HG03520 (cell line): Measurements from ENCODE around the gene ELMO1.
"Not testable (repeated sequence)": the region's sequence is repeated elsewhere in the genome, so short reads cannot be mapped to it uniquely, and the experiment has no call there.

Source experiments
- ATAC-seq: cut with Tn5 transposase; IDR thresholded peaks from one replicate; pipeline ENCODE4 v1.9.1; 2021; ENCODE audit warnings: mild to moderate bottlenecking, moderate library complexity; ENCODE audit not compliant: unreplicated experiment

ELMO1 gene

GRCh38 chr7:37150180-37150579, 298.5 kb downstream of the ELMO1 start:
- no peak for ATAC-seq

GRCh38 chr7:37149773-37150124, 298.9 kb downstream of the ELMO1 start:
- no peak for ATAC-seq

- peak; percentile 50 for ATAC-seq
Observed at GRCh38 chr7:37149051-37149772, 299.5 kb downstream of the ELMO1 start.

GRCh38 chr7:37145682-37146081, 303.0 kb downstream of the ELMO1 start:
- ATAC-seq = no peak

DNA sequence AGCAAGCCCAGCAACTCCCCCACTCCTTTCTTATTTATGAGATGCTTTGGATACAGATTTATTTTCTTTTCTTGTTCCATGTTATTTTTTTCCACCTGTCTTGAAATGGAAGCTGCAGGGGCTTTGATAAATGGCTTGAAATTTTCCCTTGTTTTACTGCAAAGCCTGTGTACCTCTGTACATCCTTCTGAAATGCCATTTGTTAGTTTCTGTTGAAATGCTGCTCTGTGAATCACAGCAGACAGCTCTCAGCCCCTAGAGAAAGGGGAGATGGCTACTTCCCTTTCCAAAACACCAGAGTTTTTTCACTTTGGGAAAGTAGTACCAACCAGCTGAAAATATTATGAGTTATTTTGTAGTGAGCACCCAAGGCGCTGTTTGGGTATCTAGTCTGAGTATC, 304.2 kb downstream of the ELMO1 start:
- ATAC-seq = no peak

GRCh38 chr7:37142958-37143357, 305.7 kb downstream of the ELMO1 start:
- no peak for ATAC-seq

- ATAC-seq = no peak
Observed at GRCh38 chr7:37141742-37142141, 306.9 kb downstream of the ELMO1 start.

GRCh38 chr7:37133902-37134301, 314.8 kb downstream of the ELMO1 start:
- ATAC-seq = not testable (repeated sequence)

DNA sequence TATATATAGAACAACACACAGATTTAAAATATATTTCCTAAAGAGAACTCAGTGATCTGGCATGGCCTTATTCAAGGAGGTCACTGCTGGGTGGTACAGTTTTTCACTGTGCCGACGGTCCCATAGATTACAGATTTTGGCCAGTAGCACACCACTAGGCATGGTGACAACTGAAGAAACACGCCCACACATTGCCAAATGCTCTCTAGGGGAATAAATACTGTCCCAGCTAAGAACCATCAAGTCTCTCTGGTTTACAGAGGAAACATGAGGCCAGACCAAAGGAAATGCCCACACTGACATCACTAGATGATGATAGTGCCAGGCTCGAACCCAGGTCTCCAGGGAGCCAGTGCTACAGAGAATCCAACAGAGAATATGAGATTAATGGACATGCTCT, 316.8 kb downstream of the ELMO1 start:
- ATAC-seq = no peak

DNA sequence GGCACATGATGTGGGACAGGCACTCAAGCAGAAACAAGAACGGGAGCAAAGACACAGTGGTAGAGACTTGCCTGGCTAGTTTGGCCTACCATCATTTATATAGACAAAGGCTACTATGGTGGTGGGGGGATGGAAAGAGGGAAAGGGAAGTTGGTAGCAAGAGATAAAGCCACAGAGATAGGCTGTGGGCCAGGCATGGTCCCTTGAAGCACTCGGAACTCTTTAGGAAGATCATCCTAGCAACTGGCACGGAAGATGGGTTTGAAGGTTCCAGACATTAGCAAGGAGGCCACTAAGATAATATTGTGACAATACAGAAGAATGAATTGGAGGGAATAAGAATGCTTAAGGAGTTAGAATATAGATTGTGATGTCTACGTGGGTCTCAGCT, 319.6 kb downstream of the ELMO1 start:
- no peak for ATAC-seq

DNA sequence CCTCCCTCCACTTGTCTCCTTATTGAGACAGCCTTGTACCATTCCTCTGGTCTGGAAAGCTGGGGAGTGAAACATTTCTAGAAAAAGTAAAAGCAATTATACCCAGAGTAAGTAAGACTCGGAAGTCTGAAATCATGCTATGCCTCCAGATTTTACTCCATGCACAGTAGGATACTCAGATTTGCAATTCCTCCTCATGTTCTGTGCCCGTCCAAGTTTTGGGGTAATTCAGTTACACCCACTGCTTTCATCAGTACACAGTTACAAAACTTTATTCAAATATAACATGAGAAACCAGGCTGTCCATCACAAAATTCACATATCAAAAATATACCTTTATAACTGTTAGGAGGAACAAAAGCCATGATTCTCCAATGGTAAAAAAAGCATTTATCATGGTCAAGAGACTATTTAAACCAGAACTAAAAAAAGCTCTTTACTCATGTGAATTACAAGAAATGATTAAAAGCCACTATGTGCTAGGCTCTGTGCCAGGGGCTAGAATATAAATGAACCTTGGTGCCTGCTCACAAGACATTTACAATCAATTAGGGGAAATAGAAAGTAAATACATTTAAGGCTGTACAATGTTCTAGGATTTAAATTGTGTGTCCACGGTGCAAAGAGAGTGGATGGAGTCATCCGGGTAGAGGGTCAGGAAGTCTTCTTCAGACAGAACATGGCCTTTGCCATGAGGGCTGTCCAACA, 320.2 kb downstream of the ELMO1 start:
- ATAC-seq = no peak

- no peak for ATAC-seq
Observed at GRCh38 chr7:37119296-37119860, 329.3 kb downstream of the ELMO1 start.

GRCh38 chr7:37118004-37118403, 330.7 kb downstream of the ELMO1 start:
- ATAC-seq = no peak

GRCh38 chr7:37117292-37117691, 331.4 kb downstream of the ELMO1 start:
- ATAC-seq = no peak

- no peak for ATAC-seq
Observed at GRCh38 chr7:37116093-37116701, 332.5 kb downstream of the ELMO1 start.

- no peak for ATAC-seq
Observed at GRCh38 chr7:37113661-37114355, 334.9 kb downstream of the ELMO1 start.

DNA sequence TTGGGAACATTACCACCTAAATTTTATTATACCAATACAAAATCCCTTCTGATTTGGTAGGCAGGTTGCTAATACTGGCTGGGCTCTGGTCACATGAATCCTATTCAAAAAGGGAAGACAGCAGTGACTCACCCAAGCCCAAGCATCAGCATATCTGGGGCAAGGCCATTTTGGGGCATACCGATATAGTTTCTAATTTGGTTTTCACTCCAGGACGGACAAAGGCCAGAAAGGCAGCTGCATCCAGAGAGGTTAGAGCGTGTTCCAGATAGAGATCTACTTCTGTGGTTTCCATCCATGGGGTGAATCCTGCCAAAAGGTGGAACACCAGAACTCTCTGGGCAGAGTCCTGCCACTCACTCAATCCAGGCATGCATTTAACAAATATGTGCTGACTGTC, 335.8 kb downstream of the ELMO1 start:
- no peak for ATAC-seq

DNA sequence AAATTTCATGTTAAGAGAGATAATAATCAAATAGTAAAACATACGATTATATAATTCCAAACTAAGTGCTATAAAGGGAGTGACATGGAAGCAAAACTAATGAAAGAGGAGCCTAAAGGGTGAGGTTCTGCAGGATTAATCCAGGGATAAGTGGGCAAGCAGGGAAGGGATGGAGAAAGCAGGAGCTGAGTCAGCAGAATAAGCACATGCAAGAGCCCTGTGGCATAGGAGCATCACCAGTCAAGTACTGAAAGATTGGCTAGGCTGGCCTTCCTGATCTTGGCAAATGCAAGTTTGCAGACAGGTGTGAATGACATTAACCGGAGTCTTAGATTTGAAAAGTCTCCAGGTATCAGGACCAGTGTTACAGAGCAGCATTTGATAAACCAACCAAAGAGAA, 336.4 kb downstream of the ELMO1 start:
- ATAC-seq = no peak

GRCh38 chr7:37111459-37111858, 337.2 kb downstream of the ELMO1 start:
- no peak for ATAC-seq

DNA sequence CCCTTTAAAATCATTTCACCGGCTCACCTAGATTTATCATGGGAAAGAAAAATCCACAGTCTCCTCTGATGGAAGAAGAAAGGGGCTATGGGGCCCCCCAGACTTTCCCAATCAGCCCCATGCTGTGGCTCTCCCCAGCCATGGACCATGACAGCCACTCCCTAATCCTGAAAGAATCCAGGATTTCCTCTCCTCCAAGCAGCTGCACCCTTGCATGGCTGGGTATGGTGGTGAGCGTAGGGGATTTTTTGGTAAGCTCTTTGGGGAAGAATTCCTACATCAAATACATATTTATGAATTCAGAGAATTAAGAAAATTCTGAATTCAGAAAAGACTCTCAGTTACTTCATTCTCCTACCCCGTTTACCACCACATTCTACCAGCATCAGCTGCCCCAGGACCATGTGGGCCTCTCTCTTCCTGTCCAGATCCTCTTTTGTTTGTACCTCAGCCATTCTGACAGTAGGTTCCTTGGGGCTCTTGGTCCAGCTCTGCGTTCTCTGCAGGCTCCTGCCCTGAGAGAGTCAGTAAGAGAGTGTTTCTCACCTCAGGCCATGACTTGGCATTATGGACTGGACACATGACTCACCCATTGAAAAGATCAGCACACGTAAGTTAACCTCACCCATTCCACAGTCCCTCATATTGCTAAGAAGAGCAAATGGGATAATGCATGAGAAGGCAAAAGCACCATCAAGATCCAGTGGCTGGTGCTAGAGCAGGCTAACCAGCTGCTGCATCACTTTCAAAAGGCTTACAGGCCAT, 337.8 kb downstream of the ELMO1 start:
- ATAC-seq = no peak

DNA sequence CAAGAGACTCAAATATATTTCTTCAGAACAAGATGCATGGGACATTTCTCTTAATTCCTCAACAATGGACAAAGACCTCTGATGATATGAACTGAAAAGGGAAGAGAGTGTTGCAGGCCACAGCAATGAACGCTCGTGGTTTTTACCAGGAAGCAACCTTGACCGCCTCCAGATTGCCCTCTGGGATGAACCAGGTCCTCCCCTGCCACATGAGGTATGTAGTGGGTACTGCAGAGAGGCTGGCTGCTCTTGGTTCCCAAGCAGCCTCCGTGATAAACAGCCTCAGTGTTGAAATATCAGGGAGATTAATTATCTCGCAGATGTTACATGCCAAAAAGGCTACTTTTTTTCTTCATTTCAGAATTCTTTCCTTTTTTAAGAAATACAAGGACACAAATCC, 338.8 kb downstream of the ELMO1 start:
- no peak for ATAC-seq
